GM19099 (cell line): Measurements from ENCODE around the gene MYOM3.

ENCODE experiments used
- POLR2A ChIP-seq: IDR thresholded peaks from 3 replicates; pipeline ENCODE4 v1.6.1; 2011; ENCODE audit warnings: low read depth; ENCODE audit not compliant: insufficient read length; ENCODE audit errors: extremely low read depth

The MYOM3 gene

DNA sequence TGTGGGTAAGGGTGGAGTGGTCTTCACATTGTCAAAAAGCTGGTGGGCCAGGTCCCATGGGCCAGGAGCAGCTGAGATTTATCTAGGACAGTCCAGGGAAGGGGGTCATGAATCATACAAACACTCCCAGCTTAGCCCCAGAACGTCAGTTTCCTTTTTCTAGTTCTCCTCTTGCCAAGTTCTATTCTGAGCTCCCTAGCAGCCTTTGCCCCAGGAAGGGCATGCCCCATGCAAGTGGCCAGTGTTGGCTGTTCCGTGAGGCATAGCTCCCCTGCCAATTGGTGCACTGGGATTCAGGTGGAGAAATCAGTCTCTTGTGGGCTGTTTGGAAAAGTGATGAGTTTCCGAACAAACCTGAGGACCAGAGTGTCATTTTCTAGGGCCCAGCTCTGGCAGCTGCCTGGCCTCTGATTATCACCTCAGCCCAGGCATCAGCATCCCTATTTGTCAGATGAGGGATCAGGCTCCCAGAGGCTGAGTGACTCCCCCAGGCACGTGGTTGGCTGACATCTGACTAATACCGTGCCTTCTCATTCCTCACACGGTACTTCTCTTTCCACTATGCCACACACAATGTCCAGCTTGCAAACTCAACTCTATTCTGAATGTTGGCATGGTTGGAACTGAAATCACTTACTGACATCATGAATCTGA lies 14.2 kb upstream of the MYOM3 start:
- no peak for TF ChIP-seq POLR2A

DNA sequence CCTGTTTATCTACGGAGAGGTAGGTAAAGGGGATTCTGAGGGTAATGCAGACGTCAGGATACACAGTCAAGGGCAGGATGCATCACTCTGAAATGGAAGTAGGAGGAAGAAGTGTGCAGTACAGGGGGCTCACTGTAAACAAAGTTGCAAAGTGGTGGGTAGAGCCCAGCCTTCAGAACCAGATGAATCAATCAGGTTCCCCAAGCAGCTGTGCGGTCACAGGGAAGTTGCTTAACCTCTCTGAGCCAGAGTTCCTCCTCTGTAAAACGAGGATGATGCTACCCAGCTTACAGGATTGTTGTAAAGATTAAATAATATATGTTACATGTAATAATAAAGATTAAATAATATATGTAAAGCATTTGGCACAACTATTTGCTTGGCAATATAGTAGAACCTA lies 13.5 kb upstream of the MYOM3 start:
- TF ChIP-seq POLR2A, result no peak

GRCh38 chr1:24124980-24125379 lies 13.0 kb upstream of the MYOM3 start:
- no peak for TF ChIP-seq POLR2A

- TF ChIP-seq POLR2A, result no peak
Observed at GRCh38 chr1:24123611-24124010, 11.7 kb upstream of the MYOM3 start.

GRCh38 chr1:24122776-24123175 lies 10.8 kb upstream of the MYOM3 start:
- no peak for TF ChIP-seq POLR2A

- no peak for TF ChIP-seq POLR2A
Observed at GRCh38 chr1:24121406-24121805, 9.5 kb upstream of the MYOM3 start.

- TF ChIP-seq POLR2A, result no peak
Observed at GRCh38 chr1:24120965-24121364, 9.0 kb upstream of the MYOM3 start.

DNA sequence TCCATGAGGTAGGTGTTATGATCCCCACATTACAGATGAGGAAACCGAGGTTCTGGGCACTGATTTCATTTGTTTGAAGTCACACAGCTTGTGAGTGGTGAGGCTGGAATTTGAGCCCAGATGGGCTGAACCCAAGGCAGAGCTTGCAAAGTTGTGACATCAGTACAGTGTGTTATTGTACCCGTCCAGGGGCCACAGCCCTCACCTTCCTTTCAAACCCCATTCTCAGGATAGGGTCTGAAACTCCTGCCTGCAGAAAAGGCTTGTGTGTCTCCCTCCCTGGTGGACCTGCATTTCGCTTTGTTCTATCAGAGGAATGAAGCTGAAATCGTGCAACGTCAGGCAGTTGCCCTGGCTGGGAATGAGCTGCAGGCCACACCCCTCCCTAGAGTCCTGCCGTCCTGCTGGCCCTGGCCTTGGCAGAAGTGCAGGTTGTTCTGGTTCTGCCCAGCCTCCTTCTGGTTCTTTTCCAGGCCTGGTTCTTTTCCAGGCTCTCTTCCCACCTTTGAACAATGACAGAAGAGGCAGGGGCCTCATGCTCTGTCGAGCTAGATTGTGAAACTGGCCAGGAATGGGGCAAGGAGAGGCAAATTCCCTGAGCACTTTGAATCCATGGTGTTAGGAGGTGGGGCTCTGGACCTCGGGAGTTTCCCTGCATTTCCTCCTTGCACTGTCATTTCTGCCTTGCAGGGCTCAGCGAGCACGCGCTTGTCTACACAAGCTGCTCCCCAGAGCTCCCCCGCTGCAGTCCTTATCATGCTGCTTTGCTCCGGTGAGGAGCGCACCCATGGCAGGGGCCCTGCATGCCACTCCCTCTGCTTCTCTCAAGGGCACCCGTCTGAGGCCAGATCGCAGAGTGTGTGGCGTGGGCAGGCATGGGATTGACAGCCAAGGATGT lies 8.2 kb upstream of the MYOM3 start:
- TF ChIP-seq POLR2A, result no peak

DNA sequence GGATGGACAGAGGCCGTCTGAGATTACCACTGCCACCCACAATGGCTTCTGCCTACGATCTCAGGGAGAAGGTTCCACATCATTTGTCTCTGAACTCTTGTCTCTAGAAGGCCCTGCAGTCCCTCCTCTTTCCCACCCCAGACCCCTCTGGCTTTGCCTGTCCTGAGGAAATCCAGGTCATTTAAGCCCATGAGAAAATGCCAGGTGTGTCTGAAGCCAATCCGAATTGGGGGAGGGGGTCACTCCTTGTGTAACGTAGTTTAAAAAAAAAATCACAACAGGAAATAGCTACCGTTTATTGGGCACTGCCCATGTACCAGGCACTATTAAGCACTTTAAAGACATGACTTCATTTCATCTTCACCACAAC lies 7.5 kb upstream of the MYOM3 start:
- TF ChIP-seq POLR2A, result no peak

- TF ChIP-seq POLR2A, result no peak
Observed at GRCh38 chr1:24118410-24119242, 6.7 kb upstream of the MYOM3 start.

GRCh38 chr1:24117722-24118409 lies 5.9 kb upstream of the MYOM3 start:
- no peak for TF ChIP-seq POLR2A

GRCh38 chr1:24117132-24117531 lies 5.2 kb upstream of the MYOM3 start:
- TF ChIP-seq POLR2A, result no peak

- no peak for TF ChIP-seq POLR2A
Observed at GRCh38 chr1:24114753-24115152, 2.8 kb upstream of the MYOM3 start.

DNA sequence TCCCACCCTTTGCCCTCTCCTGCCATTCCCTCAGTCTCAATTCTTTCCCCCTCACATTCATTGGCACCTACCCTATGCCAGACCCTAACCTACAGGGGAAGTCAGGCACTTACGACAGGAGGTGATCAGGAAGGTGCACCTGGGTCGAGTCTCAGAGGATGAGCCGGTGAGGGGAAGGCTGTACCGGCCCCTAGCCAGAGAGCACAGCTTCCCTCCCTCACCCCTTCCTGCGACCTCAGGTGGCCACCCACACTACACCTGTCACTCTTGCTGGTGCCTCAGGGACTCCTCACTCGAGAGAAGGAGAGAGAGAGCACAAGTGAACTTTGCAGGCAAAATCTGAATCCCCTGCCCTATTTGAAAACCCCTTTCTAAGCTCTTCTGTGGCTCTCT lies 1.7 kb upstream of the MYOM3 start:
- TF ChIP-seq POLR2A, result no peak
